Measurements from ENCODE around the gene RNF207.

Gene RNF207

GRCh38 chr1:6249739-6250689 lies 44.1 kb downstream of the RNF207 start:
- no peak for DNase-seq

GRCh38 chr1:6251233-6251632 lies 45.3 kb downstream of the RNF207 start:
- no peak for DNase-seq

GRCh38 chr1:6251681-6252373 lies 45.9 kb downstream of the RNF207 start:
- DNase-seq: no peak

- DNase-seq: no peak
Measured at GRCh38 chr1:6252374-6252710, 46.4 kb downstream of the RNF207 start.

GRCh38 chr1:6253380-6253779 lies 47.5 kb downstream of the RNF207 start:
- no peak for DNase-seq

- no peak for DNase-seq
Measured at GRCh38 chr1:6254691-6255090, 48.8 kb downstream of the RNF207 start.

- no peak for DNase-seq
Measured at GRCh38 chr1:6256645-6257044, 50.7 kb downstream of the RNF207 start.

GRCh38 chr1:6257541-6258069 lies 51.7 kb downstream of the RNF207 start:
- no peak for DNase-seq

- no peak for DNase-seq
Measured at GRCh38 chr1:6258675-6259074, 52.8 kb downstream of the RNF207 start.

- peak; percentile 80 for DNase-seq
Measured at GRCh38 chr1:6259491-6260362, 53.8 kb downstream of the RNF207 start.

GRCh38 chr1:6260433-6260934 lies 54.6 kb downstream of the RNF207 start:
- no peak for DNase-seq

- DNase-seq: no peak
Measured at GRCh38 chr1:6260961-6261614, 55.2 kb downstream of the RNF207 start, which contains the start of gene GPR153. Gene GPR153, minus strand, starts transcription at chr1:6261098. Its CDS starts 6,193 bp downstream, at chr1:6254905.

- DNase-seq: no peak
Measured at GRCh38 chr1:6261615-6261995, 55.7 kb downstream of the RNF207 start.

GRCh38 chr1:6262555-6263420 lies 56.9 kb downstream of the RNF207 start:
- DNase-seq: peak; percentile 91

GRCh38 chr1:6263716-6264115 lies 57.8 kb downstream of the RNF207 start:
- no peak for DNase-seq

- DNase-seq: no peak
Measured at GRCh38 chr1:6265151-6265550, 59.2 kb downstream of the RNF207 start.

- no peak for DNase-seq
Measured at GRCh38 chr1:6266641-6267040, 60.7 kb downstream of the RNF207 start.

GRCh38 chr1:6267686-6268322 lies 61.9 kb downstream of the RNF207 start:
- DNase-seq: no peak

GRCh38 chr1:6268415-6268814 lies 62.5 kb downstream of the RNF207 start:
- no peak for DNase-seq

- DNase-seq: no peak
Measured at GRCh38 chr1:6269296-6269695, 63.4 kb downstream of the RNF207 start.

Measured in right forelimb (tissue), 1 donor.